Stimulated activated CD4-positive, alpha-beta T cell treated with anti-CD3 and anti-CD28 coated beads, Interleukin-15, amount 100 ng/mL, for 48 hours (primary cell): ENCODE results near the gene IQCE.

ENCODE experiments used
- DNase-seq, 2 donors: peaks; one replicate each; pipeline ENCODE4 v3.0.0-alpha.2; 2020; ENCODE audit warnings: low read depth in 2 of 2

The IQCE gene

DNA sequence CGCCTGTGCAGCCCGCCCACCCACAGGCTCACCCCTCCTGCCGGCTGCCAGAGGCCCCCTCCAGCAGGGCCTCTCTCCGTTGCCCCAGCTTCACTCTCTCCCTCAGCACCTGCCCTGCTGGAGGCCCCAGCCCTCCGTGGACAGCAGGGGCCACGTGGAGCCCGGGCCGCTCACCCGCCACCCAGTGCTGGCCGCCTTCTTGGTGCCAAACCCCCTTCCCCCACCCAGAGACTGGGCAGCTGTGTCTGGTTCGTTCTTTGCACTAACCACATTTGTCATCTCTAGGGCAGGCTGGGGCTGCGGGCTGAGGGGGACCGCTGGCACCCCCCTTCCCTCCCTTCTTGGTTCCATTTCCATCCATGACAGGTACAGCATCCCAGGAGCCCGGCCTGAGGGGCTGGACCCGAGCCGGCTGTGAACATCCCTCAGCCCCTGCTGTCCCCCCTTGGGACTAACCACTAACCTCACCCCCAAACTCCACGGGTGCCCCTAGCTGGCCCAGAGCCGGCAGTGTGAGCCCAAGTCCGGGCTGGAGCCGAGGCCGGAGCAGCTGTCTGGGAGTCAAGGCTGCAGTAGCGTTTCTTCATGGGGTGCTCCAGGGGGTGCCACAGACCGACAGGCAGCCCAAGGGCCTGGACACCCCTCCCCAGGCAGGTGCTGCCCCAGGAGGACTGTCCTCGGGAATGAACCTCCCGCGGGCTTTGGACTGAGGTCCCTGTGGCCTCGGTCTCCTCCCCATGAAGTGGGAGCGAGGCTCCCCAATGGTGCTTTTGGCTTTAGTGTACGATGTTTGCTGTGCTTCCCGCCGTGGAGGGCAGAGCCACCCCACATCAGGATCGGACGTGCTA is 103.7 kb downstream of the IQCE start:
- no peak for DNase-seq

DNA sequence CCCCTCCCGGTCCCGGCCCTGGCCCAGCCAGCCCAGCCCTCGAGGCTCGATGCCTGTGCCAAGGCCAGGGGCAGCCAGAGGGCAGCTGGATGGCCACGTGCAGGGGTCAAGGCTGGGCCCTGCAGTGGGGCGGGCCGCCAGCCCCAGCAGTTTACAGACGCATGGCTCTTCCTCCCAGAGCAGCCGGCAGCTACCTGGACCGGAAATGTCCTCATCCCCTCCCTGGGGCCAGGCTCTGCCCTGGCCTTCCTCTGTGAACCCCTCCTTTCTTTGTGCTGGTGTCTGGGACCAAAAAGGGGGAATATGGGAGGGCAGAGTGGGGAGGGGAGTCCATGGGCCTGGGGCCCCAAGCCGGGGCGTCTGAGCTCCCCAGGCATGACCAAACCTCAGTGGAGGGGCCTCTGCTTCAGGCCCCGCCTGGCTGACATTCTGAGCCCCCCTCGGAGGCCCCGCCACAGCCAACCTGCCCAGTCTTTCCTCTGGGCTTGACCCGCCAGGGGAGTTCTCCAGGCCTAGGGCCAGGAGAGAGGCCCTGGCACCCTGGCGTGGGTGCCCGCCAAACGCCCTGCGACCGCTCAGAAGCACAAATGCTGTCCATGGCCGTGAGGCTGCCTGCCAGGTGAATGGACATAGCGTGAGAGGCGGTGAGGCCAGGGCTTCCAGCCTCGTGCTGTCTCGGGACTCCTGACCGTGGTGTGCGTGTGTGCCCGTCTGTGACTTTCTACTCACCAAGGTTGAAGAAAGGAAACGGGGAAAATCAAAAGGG is 104.5 kb downstream of the IQCE start:
- no peak for DNase-seq

DNA sequence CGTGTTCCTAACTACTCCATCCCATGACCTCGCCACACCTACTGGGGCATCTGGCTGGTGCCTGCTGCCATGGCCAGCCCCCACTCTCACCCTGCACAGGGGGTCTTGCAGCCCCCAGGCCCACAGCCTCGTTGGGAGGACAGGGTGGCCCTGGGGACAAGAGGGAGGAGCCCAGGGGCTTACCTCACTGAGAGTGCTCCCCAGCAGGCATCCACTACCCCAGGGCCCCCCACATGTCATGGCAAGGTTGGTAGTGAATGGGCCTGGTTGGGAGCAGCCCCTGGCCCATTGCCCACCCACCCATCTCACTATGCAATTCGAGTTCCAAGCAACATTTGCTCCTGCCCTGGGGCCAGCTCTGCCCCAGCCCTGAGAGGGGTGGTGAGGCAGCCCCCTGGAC is 105.2 kb downstream of the IQCE start:
- DNase-seq, result no peak
